OCI-LY3 (cell line): ENCODE results near the gene ERC1.

ENCODE experiments used
- H2AFZ ChIP-seq: fragments of 200-600, 300-600 bp; shearing (Covaris generic); 2 replicates; pipeline ENCODE4 v1.6.0; 2014; ENCODE audit warnings: antibody characterized with exemption, low read depth, low read length
- H3K27ac ChIP-seq: fragments of 200-600, 300-600 bp; sonication (generic); 2 replicates; pipeline ENCODE4 v1.5.1; 2014; ENCODE audit warnings: mild to moderate bottlenecking, low read length, moderate library complexity, mixed read lengths
- H3K27me3 ChIP-seq: fragments of 200-600, 300-600 bp; sonication (generic); 2 replicates; pipeline ENCODE4 v1.6.1; 2014; ENCODE audit warnings: low read depth, low read length, mixed read lengths
- H3K36me3 ChIP-seq: fragments of 200-600, 300-600 bp; sonication (generic); replicated peaks from 2 replicates; pipeline ENCODE3; 2014; ENCODE audit warnings: low read depth, low read length, mixed read lengths
- H3K4me1 ChIP-seq: fragments of 300-600, 200-600 bp; sonication (generic); 2 replicates; pipeline ENCODE4 v1.6.1; 2014; ENCODE audit warnings: low read length, mixed read lengths
- H3K4me2 ChIP-seq: fragments of 200-600, 300-600 bp; sonication (generic); 2 replicates; pipeline ENCODE4 v1.6.1; 2014; ENCODE audit warnings: low read length, mixed read lengths
- H3K4me3 ChIP-seq: fragments of 300-600, 200-600 bp; sonication (generic); 2 replicates; pipeline ENCODE4 v1.5.1; 2014; ENCODE audit warnings: antibody characterized with exemption, mild to moderate bottlenecking, low read length, moderate library complexity
- H3K79me2 ChIP-seq: fragments of 300-600, 200-600 bp; shearing (Covaris generic); 2 replicates; pipeline ENCODE4 v1.6.1; 2014; ENCODE audit warnings: mild to moderate bottlenecking, low read length, mixed read lengths
- H3K9ac ChIP-seq: fragments of 300-600, 200-600 bp; shearing (Covaris generic); 2 replicates; pipeline ENCODE4 v1.6.0; 2014; ENCODE audit warnings: mild to moderate bottlenecking, low read length, moderate library complexity
- H3K9me3 ChIP-seq: fragments of 200-600, 300-600 bp; shearing (Covaris generic); 2 replicates; pipeline ENCODE4 v1.6.1; 2014; ENCODE audit warnings: low read length, mixed read lengths; ENCODE audit not compliant: insufficient read depth
- H4K20me1 ChIP-seq: fragments of 200-600, 300-600 bp; sonication (generic); 2 replicates; pipeline ENCODE4 v1.6.1; 2016; ENCODE audit warnings: low read length, mixed read lengths; ENCODE audit not compliant: insufficient read depth
- EZH2phosphoT487 ChIP-seq: fragments of 200-600 bp; shearing (Covaris generic); IDR thresholded peaks from 2 replicates; pipeline ENCODE4 v1.6.1; 2018; ENCODE audit warnings: antibody characterized with exemption, mixed run types, low read depth
- TF ChIP-seq, protein P1 (sequence below): fragments of 200-600, 300-600 bp; sonication (generic); IDR thresholded peaks from 2 replicates; pipeline ENCODE4 v1.5.1; 2014; ENCODE audit warnings: antibody characterized with exemption, low read length, low read depth

The ERC1 gene

DNA sequence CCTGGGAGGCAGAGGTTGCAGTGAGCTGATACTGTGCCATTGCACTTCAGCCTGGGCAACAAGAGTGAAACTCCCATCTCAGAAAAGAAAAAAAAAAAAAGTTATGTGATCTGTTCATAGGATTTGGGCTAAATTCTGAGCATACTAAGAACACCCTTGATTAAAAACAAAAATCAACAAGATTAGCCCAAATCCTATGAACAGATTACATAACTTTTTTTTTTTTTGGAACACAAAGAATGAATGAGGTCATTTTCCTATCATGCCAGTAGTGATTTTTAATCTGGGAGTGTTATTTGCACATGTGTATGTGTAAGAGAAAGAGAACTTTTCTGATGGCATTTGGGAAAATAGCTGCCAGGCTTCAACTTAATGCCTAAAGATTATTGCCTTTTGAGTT, 208.7 kb downstream of the ERC1 start:
- no peak overlapping the region for H3K4me2 ChIP-seq
- H3K27ac ChIP-seq, result no peak overlapping the region
- H3K27me3 ChIP-seq, result no peaks in the 10 kb centered on the region
- TF ChIP-seq EZH2phosphoT487, result no peak
- TF ChIP-seq, protein P1, sequence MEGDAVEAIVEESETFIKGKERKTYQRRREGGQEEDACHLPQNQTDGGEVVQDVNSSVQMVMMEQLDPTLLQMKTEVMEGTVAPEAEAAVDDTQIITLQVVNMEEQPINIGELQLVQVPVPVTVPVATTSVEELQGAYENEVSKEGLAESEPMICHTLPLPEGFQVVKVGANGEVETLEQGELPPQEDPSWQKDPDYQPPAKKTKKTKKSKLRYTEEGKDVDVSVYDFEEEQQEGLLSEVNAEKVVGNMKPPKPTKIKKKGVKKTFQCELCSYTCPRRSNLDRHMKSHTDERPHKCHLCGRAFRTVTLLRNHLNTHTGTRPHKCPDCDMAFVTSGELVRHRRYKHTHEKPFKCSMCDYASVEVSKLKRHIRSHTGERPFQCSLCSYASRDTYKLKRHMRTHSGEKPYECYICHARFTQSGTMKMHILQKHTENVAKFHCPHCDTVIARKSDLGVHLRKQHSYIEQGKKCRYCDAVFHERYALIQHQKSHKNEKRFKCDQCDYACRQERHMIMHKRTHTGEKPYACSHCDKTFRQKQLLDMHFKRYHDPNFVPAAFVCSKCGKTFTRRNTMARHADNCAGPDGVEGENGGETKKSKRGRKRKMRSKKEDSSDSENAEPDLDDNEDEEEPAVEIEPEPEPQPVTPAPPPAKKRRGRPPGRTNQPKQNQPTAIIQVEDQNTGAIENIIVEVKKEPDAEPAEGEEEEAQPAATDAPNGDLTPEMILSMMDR, result no peak
- H3K79me2 ChIP-seq, result no peaks in the 10 kb centered on the region
- no peak overlapping the region for H3K4me3 ChIP-seq
- H3K4me1 ChIP-seq, result peaks cover 5% of the 10 kb centered on the region
- no peaks in the 10 kb centered on the region for H4K20me1 ChIP-seq
- H3K36me3 ChIP-seq, result peaks cover 19% of the 10 kb centered on the region
- H3K9me3 ChIP-seq, result no peaks in the 10 kb centered on the region; the same call in 1 of the 2 replicates
- no peak overlapping the region for H3K9ac ChIP-seq
- no peak overlapping the region for H2AFZ ChIP-seq

DNA sequence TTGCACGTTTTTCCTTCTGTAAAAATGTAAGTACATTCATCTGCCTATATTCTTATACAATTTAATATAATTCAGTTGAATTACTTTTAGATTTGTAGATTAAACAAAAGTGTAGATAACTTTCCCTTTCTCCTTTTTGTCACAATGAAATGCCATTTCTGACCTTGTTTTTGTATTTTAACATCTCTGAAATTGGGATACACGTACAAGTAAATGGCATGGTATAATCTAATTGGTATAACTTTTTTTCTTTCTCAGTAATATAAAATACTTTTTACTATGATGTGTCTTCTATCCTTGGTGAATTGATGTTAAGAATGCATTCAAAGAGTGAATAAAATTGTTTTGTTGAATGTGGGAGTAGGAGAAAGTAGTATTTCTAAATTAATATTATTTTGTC, 210.0 kb downstream of the ERC1 start:
- H3K27me3 ChIP-seq, result no peaks in the 10 kb centered on the region
- H3K79me2 ChIP-seq, result no peaks in the 10 kb centered on the region
- H3K9ac ChIP-seq, result no peak overlapping the region
- H3K36me3 ChIP-seq, result peaks cover 19% of the 10 kb centered on the region
- no peaks in the 10 kb centered on the region; the same call in 1 of the 2 replicates for H3K9me3 ChIP-seq
- no peak overlapping the region for H3K4me2 ChIP-seq
- peaks cover 14% of the 10 kb centered on the region for H3K4me1 ChIP-seq
- no peak overlapping the region for H3K27ac ChIP-seq
- H3K4me3 ChIP-seq, result no peak overlapping the region
- no peaks in the 10 kb centered on the region for H4K20me1 ChIP-seq
- H2AFZ ChIP-seq, result no peak overlapping the region
- no peak for TF ChIP-seq EZH2phosphoT487
- TF ChIP-seq, protein P1, result no peak

DNA sequence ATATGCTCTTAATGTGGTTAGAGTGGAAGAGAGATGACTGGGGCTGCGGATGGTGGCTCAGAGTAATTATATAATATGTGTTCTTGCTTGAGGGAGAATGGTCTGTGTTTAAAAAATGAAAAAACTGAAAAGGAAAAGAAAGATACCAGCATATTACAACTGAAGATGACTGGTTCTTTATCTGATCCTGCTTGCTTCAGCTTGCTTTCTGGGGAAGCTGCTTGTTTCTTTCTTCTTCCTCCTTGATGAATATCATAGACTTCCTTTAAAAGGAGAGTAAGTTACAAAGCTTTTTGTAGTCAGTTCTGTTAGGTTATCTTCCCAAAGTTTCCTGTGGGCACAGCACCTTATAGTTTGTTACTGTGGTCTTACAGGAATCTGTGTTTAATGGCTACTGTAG, 210.9 kb downstream of the ERC1 start:
- Histone ChIP-seq H3K4me3 (no peak overlapping the region), H3K9ac (no peak overlapping the region), H3K4me2 (no peak overlapping the region), H3K36me3 (peaks cover 19% of the 10 kb centered on the region), H3K27me3 (no peaks in the 10 kb centered on the region), H3K4me1 (peaks cover 14% of the 10 kb centered on the region), H3K79me2 (no peaks in the 10 kb centered on the region), H2AFZ (no peak overlapping the region), H4K20me1 (no peaks in the 10 kb centered on the region), H3K9me3 (no peaks in the 10 kb centered on the region; the same call in 1 of the 2 replicates), H3K27ac (no peak overlapping the region)
- no peak for TF ChIP-seq EZH2phosphoT487
- TF ChIP-seq, protein P1, result no peak

DNA sequence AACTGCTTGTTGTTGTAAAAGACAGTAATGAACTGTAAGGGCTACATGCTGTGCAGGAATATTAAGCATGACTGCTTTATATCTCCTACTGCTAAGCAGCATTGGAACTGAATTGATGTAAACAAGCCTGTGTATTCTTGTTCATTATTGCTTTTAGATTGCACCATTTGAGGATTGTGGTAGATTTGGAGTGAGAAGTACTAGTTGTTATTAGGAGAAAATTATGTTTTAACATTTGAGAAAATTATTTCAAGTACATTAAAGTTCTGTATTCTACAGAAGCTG, 212.7 kb downstream of the ERC1 start:
- Histone ChIP-seq H3K4me3 (no peak overlapping the region), H3K79me2 (no peaks in the 10 kb centered on the region), H3K9ac (no peak overlapping the region), H2AFZ (no peak overlapping the region), H3K27me3 (no peaks in the 10 kb centered on the region), H4K20me1 (no peaks in the 10 kb centered on the region), H3K4me2 (no peak overlapping the region), H3K4me1 (peaks cover 14% of the 10 kb centered on the region), H3K27ac (no peak overlapping the region), H3K9me3 (no peaks in the 10 kb centered on the region; the same call in 1 of the 2 replicates), H3K36me3 (peaks cover 3% of the 10 kb centered on the region)
- no peak for TF ChIP-seq EZH2phosphoT487
- TF ChIP-seq, protein P1, result no peak
